Stimulated activated CD4-positive, alpha-beta T cell treated with anti-CD3 and anti-CD28 coated beads, TNF-alpha, amount 100 ng/mL, for 24 hours (primary cell): ENCODE results near the gene RBM12.
"Not testable (repeated sequence)": the region's sequence is repeated elsewhere in the genome, so short reads cannot be mapped to it uniquely, and the experiment has no call there.

Experiments used
- DNase-seq, 3 experiments: peaks; one replicate each; pipeline ENCODE4 v3.0.0-alpha.2; 2020; ENCODE audit warnings: low read depth in 3 of 3

The RBM12 gene

DNA sequence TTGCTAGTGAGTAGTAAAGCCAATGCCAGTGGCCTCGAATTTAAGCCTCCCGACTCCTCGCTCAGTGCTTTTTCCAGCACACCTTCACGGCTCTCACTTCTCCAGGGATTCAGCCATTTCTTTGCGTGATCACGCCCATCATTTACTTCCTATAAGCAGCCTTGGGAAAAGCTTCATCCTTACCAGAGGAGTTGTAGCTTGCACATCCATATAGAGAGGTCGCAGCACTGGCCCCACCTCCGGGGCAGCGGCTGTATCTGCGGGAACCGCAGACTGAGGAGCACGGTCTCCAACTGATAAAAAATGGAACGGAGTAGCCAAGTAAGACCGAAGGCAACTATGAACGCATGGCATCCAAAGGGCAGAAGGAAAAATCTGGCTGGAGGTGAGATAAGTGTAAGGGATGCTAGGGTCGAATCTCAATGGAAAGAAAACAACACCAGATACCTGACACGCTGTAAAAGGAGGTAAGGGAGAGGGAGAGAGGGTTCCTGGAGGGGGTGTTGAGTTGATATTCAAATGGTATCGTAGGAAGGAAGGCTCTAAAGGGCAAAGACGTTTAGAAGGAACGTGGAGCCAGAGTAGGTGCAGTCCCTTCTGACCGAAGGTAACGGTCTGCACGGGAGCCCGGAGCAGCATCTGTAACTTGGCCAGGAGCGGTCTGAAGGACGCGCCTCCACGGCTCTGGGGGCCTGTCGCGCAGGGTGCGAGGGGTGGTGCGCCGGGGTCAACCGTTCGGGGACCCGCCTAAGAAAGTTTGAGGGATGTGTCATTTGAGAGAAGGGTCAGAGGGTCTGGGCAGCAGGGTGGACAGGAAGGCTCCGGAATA lies 33.8 kb upstream of the RBM12 start:
- no peak for DNase-seq

DNA sequence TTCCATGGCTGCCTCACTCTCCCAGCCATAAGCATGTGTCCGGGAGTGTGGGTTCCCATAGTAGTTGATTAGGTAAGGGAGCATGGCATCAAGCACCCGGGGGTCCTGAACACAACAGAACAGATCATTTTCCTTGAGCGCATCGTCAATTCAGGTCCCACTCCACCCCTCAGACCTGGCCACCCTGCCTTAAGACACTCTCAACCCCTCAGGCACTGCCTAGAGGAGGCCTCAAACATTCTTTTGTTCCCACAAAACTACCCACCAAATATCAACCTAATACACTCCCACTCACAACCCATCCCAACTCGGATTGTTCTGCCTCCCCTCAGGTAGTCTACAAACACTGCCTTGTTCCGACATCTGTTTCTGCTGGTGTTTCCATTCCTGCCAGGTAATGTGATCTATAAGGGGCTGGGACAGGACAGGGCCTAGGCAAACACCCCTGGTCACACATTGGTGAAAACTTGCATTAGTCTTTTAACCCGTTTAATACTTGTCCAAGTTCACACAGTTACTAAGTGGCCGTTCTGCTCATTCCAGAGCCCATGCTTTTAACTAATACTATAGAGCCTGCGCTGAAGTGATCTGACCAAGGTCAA lies 33.1 kb upstream of the RBM12 start:
- no peak for DNase-seq

DNA sequence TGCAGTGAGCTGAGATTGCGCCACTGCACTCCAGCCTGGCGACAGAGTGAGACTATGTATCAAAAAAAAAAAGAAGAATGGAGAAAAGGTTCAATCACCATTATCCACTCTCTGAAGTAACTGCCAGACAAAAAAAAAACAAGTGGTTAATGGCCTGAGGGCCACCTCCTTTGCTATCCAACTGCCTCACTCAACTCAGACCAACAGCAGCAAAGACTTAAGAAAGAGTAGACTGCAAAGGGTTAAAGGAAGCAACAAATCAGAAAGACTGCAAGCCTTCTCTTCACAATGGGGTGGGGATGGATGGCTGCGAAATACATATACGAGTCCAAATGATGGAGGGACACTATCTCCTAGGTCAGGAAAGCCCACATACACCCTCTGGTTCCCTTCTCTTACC lies 31.3 kb upstream of the RBM12 start:
- DNase-seq = no peak

DNA sequence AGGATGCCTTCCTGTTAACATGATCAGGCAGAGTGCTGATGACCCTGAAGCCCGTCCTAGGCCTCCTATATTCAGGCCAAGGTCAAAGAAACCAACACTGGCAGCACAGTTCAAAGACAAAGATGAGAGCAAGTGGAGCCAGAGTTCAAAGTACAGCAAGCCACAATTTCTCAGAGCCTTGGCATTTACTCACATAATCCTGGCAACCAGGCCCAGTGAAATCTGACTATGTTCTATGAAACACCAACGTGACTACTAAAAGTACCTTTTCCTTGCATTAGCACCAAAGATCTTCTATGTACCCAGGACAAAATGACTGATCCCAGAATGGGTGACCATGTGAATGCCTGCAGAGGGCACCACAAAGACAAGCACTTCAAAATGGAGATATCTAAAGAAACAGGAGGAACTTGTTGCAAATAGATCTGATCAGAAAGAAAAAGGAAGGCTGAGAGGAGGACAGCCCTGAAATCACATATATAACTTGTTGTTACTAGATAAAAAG lies 30.6 kb upstream of the RBM12 start:
- no peak for DNase-seq

DNA sequence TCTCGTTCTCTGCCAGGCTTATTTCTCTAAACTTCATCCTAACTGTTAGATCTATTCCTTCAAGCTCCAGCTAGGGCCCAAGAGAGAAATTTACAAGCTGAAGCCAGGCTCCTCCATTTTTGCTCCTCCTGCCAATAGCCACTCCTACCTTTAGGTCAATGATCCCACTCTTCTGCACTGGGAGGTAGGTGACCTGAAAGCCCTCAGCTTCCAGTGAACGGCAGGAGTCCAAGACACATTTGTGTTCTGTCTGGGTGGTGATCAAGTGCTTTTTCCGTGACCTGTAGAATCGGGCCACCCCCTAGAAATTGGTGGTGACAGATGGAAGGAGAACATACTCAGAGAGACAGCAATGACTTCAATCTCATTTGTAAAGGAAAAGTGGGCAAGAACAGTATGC lies 25.6 kb upstream of the RBM12 start:
- DNase-seq = no peak

DNA sequence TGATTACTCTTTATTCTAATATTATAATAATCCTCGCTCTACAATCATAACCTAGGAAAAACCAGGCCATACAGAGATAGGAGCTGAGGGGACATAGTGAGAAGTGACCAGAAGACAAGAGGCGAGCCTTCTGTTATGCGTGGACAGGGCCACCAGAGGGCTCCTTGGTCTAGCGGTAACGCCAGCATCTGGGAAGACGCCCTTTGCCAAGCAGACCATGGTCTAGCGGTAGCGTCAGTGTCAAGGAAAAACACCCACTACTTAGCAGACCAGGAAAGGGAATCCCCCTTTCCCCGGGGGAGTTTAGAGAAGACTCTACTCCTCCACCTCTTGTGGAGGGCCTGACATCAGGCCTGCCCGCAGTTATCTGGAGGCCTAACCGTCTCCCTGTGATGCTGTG lies 22.2 kb upstream of the RBM12 start:
- not testable (repeated sequence) for DNase-seq

DNA sequence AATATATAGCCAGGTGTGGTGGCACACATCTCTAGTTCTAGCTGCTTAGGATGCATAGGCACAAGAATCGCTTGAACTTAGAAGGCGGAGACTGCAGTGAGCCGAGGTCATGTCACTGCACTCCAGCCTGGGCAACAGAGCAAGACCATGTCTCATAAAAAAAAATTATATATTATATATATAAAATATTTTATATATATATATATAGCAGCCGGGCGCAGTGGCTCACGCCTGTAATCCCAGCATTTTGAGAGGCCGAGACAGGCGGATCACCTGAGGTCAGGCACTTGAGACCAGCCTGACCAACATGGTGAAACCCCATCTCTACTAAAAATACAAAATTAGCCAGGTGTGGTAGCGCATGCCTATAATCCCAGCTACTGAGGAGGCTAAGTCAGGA lies 20.7 kb upstream of the RBM12 start:
- not testable (repeated sequence) for DNase-seq

DNA sequence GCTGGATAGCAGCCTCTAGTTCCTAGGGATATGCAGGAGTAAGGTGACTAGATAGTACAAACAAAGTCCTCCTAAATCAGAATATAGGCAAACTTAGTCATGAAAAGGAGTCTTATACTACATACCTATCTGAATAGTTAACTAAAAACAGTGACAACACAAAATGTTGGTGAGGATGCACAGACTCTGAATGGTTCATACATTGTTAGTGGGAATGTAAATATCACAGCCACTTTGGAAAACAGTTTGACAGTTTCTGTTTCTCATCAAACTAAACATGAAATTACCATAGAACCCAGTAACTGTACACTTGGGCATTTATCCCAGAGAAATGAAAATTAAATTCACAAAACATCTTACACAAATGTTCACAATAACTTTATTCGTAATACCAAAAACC lies 17.3 kb upstream of the RBM12 start:
- no peak for DNase-seq

DNA sequence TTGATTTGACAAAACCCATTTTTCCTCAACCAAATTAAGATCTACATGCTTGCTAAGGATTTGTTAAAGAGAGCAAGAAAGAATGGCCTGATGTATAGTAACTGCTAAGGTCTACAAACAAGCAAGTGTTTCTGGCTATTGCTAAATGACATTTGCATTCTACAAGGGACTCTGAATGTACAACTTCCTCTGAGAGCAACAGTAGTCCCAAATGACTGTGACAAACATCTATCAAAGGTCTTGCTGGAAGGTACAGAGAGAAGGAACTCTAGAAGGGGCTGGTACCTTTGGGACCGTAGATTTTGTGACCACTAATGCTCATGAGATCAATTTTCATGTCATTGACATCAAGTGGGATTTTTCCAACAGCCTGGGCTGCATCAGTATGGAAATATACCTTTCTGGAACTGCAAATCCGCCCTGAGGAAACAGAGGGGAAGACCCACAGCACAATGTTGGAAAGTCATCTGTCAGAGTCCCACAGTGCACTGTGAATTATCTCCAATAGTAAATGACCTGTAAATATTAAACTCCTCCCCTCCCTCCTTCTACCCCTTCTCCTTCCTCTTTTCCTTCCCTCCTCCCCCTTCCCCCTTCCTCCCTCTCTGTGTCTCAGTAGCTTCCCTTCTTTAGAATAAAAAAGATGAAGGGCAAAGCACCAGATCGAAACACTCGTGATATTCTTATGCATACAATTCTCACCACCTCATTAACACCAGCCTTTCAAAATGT lies 15.9 kb upstream of the RBM12 start:
- DNase-seq = no peak

DNA sequence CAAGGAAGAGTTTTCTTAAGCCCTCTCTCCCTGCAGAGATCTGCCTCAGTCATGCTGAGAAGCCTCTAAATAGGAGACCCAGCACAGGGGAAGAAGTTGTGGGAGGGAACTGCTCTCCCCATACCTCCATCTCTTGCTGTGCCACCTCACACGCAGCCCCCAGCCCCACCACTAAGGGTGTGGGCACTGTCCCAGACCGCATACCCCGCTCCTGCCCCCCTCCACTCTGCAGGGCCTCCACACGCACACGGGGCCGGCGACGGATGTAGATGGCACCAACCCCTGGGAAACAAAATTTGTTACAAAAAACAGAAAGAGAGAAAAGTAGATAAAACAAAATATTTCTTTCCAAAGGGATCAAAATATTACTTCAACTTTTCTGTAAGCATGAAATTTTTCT lies 10.2 kb upstream of the RBM12 start:
- DNase-seq = no peak

DNA sequence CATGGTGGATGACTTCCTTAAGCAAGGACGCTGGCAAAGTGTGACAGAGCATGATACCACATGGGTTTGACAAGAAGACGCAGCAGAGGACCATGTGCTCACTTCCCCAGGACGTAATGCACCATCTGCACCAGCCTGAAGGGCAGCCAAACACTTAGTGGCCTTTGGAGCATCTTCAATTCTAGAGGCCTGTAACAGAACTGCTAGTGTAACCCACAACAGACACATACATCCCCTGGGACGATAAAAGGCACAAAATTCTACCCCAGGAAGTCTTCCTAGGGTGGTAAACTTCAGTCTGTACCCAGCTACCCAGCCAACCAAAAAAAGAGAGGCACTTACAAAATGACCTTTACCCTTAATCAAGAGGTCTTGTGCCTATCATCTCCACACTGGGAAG lies 9.2 kb upstream of the RBM12 start:
- DNase-seq = no peak

DNA sequence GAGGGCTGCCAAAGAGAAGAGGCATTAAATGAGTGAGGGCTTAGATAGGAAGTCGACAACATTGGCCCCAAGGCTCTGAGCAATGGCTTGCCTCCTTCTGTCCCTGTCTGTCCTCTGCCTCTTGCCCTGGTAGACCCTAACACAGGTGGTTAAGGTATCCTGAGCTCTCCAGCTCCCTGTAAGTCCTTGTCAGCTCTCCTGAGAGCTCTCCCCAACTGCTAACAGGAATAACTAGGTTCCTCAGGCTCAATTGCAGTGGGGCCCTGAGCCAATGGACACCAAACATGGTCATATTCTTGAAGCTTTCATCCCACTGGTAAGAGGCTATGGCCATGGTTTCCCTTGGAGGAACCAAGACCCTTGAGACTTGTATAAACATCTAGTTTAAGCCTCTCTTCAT lies 5.0 kb upstream of the RBM12 start:
- no peak for DNase-seq

DNA sequence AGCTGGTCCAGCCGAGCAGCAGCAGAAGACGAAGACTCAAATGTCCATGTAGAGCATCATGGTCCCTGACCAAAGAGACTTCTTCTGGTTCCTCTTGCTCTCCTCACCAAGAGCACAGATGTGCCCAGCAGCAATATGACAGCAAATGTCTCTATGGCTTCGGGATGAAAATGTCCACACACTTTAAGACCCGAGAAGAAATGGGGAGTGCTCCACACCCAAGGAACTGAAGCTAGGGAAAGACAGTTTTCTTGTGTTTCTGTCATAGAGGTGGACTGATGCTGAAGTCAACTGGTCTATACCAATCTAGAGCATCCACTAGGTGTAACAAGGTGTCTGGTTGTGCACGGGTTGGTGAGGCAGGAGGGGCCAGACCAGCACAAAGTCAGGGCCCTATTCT lies 4.5 kb upstream of the RBM12 start:
- no peak for DNase-seq

DNA sequence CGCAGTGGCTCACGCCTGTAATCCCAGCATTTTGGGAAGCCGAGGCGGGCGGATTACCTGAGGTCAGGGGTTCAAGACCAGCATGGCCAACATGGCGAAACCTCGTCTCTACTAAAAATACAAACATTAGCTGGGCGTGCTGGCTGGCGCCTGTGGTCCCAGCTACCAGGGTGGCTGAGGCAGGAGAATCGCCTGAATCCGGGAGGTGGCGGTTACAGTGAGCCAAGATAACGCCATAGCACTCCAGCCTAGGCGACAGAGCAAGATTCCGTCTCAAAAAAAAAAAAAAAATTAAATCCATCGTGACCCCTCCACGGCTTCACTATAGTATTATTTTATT lies 1.2 kb upstream of the RBM12 start:
- DNase-seq = no peak

DNA sequence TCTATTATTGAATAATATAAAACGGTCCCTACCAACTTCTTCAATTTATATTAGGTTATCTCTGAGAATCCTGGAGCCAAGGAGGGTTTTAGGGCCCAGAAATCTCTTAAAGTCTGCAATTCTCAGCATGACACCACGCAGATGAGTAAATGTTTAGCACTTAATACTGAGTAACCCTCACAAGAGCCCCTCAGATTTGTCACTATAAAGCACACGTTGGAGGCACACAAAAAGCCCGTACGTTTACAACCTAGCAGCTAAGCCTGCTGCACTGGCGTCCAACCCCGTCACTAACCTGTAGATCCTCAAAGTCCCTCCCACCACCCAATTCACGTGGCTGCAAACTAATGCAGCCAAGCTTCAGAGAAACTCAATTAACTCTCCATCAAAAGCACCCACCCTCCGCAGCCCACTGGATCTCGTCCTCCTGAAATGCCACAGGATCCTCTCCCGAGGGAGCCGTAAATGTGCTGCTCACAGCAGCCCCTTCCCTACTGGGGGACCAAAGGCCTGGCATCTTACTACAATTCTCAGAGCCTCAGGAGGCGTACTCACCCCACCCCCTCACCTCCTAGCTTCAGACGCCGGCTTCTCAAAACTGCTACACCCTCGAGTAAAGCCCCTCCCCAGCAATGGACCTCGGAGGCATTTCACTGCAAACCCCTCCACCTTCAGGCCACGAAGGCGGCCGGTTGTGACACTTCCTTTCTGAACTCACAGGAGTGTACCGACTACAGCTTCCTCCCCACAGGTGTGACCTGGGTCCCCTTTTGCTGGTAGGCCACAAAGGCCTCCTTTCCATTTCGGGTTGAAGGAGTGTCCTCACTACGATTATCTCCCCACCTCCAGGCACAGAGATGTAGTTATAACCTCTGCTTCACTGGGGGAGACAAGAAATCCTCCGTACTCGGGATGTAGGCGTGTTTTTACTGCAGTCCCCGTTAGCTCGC lies 909 bp downstream of the RBM12 start:
- DNase-seq = peak; percentile 28 to 49 (median 32)

DNA sequence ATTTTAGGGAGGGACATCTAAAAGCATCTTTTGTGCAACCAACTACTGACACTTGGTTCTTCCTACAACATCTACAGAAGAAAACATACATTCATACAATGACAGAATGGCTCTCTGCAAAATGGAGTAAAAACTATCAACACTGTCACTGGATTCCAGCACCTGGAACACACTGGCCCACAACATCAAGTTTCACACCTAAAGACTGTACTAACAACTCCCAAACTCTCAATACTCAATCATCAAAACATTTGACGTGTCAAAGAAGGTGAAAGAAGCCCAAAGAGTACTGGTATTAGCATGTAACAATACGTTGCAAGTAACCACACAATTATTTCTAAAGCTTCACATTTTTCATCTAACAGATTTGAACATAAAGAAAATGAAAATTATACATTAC lies 2.1 kb downstream of the RBM12 start:
- no peak for DNase-seq

DNA sequence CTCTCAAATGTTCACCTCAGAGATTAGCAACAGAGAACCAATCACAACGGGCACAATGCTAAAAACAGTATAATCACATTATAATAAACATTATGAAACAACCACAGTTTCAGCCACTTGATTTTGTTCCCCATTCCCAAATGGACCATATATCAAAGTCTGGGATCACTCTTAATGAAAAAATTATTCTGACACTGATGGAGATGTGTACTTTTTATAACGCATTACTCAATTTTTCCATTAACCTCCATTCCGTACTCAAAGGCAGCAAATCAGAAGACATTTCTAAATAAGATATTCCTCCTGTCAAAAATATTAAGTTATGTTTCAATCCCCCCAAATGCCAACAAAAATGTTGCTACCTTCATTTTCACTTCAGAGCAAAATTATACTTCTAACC lies 2.8 kb downstream of the RBM12 start:
- DNase-seq = no peak

DNA sequence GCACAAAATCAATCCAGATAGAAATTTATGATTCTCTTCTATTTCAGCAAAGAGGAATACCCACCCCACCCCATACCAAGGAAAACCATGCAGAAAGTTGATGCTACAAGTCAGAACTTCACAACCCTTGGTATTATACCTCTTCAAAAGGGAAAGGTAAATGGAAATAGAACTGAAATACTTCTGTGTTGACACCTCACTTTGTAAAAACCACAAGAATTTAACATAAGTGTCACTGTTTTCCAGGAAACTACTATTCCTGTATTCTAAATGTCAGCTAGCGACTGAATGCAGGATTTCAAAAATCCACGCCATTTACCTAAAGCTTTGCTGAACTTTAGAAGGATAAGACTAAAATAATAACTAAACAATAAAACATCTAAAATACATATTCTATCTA lies 3.6 kb downstream of the RBM12 start:
- no peak for DNase-seq

DNA sequence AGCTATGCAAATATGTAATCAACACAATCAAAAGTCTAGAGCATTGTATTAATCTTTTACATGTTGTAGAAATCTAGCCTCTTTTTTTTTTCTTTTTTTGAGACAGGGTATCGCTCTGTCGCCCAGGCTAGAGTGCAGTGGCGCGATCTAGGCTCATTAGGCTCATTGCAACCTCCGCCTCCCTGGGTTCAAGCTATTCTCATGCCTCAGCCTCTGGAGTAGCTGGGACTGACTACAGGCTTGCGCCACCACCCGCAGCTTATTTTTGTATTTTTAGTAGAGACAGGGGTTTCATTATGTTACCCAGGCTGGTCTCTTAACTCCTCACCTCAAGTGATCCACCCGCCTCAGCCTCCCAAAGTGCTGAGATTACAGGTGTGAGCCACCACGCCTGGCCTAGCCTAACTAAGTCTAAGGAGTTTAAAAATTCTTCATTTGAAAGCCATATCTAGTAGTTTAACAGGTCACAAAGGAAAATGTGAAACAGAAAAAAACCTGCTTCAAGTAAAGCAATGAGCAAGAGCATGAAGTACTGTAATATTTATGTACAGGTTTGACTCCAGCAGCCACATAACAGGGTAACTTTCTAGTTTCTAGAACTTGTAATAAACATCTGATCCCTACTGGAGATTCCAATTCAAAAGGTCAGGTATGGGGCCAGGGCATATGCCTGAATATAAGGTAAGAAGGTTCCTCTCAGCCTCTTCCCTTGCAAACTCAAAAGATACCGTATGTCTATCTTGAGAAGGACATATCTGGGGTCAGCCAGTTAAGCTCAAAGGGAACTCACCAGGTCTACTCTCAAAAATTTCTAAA lies 4.4 kb downstream of the RBM12 start:
- peak in 2 of 3 experiments; percentile 15 to 38 for DNase-seq

DNA sequence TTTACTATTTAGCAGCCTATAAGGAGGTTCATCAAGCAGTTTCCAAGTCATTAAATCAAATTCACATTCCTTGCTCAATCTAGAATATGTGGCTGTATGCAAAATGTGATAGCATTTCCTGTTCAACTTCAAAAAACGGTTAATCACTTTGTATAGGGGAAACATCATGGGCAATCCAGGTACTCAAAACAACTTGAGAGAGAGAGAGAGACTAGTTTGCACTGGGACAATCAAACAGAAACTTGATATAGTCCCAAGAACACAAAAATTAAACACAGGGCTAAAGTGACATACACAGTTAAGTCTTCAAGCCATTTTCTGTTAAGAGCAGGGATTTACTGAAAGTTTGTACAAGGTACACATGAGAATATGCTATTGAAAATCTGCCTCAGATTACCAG lies 7.4 kb downstream of the RBM12 start:
- DNase-seq = no peak

DNA sequence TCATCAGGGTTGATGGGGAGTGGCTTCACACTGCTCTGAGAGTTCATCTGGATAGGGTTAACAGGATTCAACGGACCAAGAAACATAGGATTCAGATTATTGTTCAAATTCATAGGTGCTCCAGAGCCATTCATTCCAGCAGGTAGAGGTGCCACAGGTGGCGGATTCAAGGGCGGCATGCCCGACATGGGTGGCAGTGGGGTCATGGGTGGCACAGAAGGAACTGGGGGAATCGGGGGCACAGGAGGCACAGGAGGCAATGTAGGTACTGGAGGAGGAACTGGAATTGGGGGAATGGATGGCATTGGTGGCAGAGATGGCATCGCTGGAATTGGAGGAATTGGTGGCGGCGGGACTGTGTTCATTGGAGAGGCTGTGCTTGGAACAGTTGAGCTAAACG lies 10.3 kb downstream of the RBM12 start:
- DNase-seq = no peak
